GM18505 (cell line): ENCODE measurements around the gene INPP4B.

Source experiments
- ATAC-seq: cut with Tn5 transposase; IDR thresholded peaks from one replicate; pipeline ENCODE4 v1.9.1; 2021; ENCODE audit not compliant: unreplicated experiment
- POLR2A ChIP-seq: IDR thresholded peaks from 4 replicates; pipeline ENCODE4 v1.6.1; 2011; ENCODE audit warnings: borderline replicate concordance; ENCODE audit not compliant: insufficient read depth, insufficient read length; ENCODE audit errors: extremely low read depth

Gene INPP4B

DNA sequence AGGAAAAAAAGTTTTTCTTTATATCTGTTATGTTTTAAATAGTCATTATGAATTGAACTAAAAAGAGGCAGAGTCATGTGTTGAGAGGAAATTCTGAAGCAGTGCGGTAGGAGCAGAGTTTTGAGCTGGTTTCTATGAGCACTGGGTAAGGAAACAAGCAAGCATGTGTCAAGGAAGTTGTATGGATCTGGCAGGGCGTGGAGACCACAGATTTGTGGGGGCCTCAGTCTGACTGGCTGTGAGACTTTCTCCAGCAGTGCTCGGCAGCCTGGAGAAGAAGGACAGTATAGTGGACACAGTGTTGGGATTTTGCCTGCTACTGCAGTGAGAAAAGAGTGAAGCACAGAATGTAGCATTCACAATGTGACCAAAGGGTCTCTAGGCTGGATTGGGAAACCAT lies 399.1 kb downstream of the INPP4B start:
- TF ChIP-seq POLR2A, result no peak
- no peak for ATAC-seq

DNA sequence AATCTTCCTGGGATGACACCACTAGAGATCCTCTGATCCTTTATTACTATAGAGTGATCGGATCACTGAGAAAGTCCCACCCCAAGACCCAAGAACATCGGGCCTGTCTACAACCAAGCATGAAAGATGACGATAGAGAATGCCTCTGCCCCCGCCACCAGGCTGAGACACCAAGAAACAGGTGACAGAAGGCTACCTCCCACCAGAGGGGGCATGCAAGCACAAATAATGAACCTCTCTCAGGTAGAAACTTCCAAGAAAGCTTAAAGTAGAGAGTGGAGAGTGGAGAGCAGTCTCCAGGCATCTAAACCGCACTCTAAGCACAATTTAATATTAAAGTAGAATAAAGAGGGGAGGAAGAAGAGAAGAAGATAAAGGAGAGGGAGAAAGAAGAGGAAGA lies 402.6 kb downstream of the INPP4B start:
- no peak for TF ChIP-seq POLR2A
- ATAC-seq, result no peak

DNA sequence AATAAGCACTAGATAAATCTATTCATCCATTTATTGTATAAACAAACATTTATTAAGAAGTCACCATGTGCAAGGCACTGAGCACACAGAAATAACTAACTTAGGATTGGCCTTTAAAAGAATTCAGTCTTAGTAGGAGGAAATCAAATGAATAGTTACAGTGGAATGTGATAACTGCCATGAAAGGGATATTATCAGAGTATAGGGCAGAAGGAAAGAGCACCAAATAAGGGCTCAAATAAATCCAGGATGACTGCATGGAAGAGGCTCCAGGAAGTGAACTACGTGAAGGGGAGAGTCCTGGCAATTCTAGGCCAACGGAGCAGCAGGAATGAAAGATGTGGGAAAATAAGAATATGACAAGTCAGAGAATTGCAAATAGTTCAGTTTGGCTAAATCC lies 406.0 kb downstream of the INPP4B start:
- ATAC-seq, result no peak
- no peak for TF ChIP-seq POLR2A

- no peak for TF ChIP-seq POLR2A
- no peak for ATAC-seq
Observed at GRCh38 chr4:142435599-142436235, 410.4 kb downstream of the INPP4B start.

GRCh38 chr4:142434519-142435224 lies 411.4 kb downstream of the INPP4B start:
- no peak for ATAC-seq
- TF ChIP-seq POLR2A, result no peak

- ATAC-seq, result no peak
Observed at GRCh38 chr4:142428715-142429114, 417.4 kb downstream of the INPP4B start.

GRCh38 chr4:142427456-142427855 lies 418.6 kb downstream of the INPP4B start:
- TF ChIP-seq POLR2A, result no peak
- ATAC-seq, result no peak

More at GRCh38 chr4:142428715-142429114, 417.4 kb downstream of the INPP4B start:
- TF ChIP-seq POLR2A, result no peak

DNA sequence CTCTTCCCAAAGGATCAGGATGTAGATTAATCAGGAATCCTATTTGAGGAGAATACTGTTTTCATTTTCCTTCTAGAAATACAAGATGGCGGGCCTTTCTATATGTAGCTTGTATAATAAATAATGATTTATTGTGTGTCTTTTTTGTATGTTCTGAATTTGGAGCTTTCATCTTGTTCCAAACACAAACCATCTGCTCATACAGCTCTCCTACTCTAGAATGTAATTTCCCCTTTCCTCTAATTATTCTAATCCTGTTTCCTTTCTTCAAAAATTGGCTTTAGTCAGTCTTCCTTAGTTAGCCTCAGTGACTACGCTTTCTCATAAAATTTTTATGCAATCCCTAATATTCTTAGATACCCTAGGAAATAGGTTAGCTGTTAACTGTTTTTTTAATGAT lies 422.2 kb downstream of the INPP4B start:
- ATAC-seq, result no peak

GRCh38 chr4:142420311-142421095 lies 425.6 kb downstream of the INPP4B start:
- no peak for ATAC-seq
- no peak for TF ChIP-seq POLR2A

More for the DNA sequence above, 422.2 kb downstream of the INPP4B start:
- TF ChIP-seq POLR2A, result no peak

DNA sequence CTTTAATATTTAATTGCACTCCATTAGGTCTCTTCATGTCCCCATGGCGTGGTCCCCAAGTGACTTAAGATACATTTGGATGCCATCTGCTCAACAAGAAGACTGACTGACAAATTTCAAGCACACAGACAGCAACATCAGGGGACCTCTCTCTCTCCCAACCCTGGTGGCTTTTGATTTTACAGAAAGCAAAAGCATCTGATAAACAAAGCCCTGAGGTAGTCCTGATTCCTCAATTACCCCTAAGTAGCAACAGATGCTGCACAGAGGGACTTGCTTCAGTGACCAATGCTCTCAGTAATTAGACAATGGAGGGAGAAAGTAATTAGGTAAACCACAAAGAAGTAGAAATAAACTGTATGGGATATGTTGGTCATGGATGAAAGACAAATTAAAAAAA lies 426.4 kb downstream of the INPP4B start:
- no peak for ATAC-seq
- TF ChIP-seq POLR2A, result no peak

- no peak for TF ChIP-seq POLR2A
- ATAC-seq, result no peak
Observed at GRCh38 chr4:142418697-142419096, 427.4 kb downstream of the INPP4B start.

GRCh38 chr4:142416711-142417275 lies 429.3 kb downstream of the INPP4B start:
- no peak for ATAC-seq
- TF ChIP-seq POLR2A, result no peak

DNA sequence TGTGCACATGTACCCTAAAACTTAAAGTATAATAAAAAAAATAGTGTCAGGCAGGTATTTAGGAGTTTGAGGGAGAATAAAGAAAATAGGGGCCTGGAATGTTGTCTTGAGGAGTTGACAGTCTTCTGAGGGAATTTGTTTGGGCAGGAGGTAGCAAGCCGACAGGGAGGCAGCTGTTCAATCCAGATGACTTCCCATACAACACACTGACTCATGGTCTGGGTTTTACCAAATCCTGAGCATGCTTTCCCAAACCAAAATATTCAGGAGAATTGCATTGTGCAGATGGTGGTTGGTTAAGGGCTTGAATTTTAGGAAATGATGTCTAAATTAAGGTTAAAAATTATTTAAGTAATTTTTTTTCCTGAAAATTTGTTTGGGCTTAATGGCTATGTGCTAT lies 430.0 kb downstream of the INPP4B start:
- no peak for ATAC-seq
- TF ChIP-seq POLR2A, result no peak
